ENCODE measurements around the gene SV2C.

- TF ChIP-seq POLR2A (IDR thresholded peaks at IDR 0.05) (no peak), CTCF (IDR thresholded peaks at IDR 0.05) (no peak)
Observed at GRCh38 chr5:76397200-76397599, 314.0 kb downstream of the SV2C start.
